Aorta (tissue), 5 donors: ENCODE results near the gene MYO3B. TPM values are rescaled to one million over a fixed set of nuclear protein-coding genes. Genes with fewer than 3 reads are reported as not detected.
A peak's percentile ranks its signal among the peaks of the same experiment; 100 is the strongest.
"Not testable (repeated sequence)": the region's sequence is repeated elsewhere in the genome, so short reads cannot be mapped to it uniquely, and the experiment has no call there.

Experiments used
- ATAC-seq: fragments of 200-7000 bp; cut with Tn5 transposase; one replicate; pipeline ENCODE4 v1.9.1; 2022; ENCODE audit warnings: moderate library complexity; ENCODE audit not compliant: low FRiP score
- DNase-seq, 2 donors: peaks; one replicate each; pipeline ENCODE4 v3.0.0-alpha.2; 2020
- H3K27ac ChIP-seq, 2 donors: one replicate each; pipeline ENCODE4 v1.5.1; 2013; ENCODE audit warnings: low read length in 2 of 2, mild to moderate bottlenecking in 2 of 2, moderate library complexity in 2 of 2, control low read depth in 1 of 2, inconsistent platforms in 1 of 2, low read depth in 1 of 2
- H3K27me3 ChIP-seq, 2 donors: one replicate each; pipeline ENCODE4 v1.6.1; 2013; ENCODE audit warnings: control low read depth in 1 of 2, low read length in 1 of 2, mild to moderate bottlenecking in 1 of 2, moderate library complexity in 1 of 2; ENCODE audit not compliant: insufficient read depth in 2 of 2, control insufficient read depth in 1 of 2
- H3K36me3 ChIP-seq, 2 donors: one replicate each; pipeline ENCODE4 v1.6.1; 2013; ENCODE audit warnings: control low read depth in 1 of 2, low read length in 1 of 2, mild to moderate bottlenecking in 1 of 2; ENCODE audit not compliant: insufficient read depth in 2 of 2, control insufficient read depth in 1 of 2
- H3K4me1 ChIP-seq, 2 donors: one replicate each; pipeline ENCODE4 v1.6.1; 2013; ENCODE audit warnings: low read length in 2 of 2, control low read depth in 1 of 2, mild to moderate bottlenecking in 1 of 2, moderate library complexity in 1 of 2; ENCODE audit not compliant: insufficient read depth in 2 of 2, control insufficient read depth in 1 of 2
- H3K4me3 ChIP-seq, 2 donors: one replicate each; pipeline ENCODE4 v1.5.1; 2013; ENCODE audit warnings: low read length in 2 of 2, control low read depth in 1 of 2, mild to moderate bottlenecking in 1 of 2
- H3K9me3 ChIP-seq: one replicate; pipeline ENCODE4 v1.6.1; 2013; ENCODE audit warnings: mild to moderate bottlenecking, low read length; ENCODE audit not compliant: control insufficient read depth
- WGBS, 2 donors: extraction: QIAGEN DNeasy Blood & Tissue Kit; methylation state at CpG; one replicate each; pipeline ENCODE4 v1.1.7; 2013; 5-methylcytosine and 5-hydroxymethylcytosine counted together
- intact Hi-C, 2 donors: fragments of 100-400 bp; cut with DNase I; formaldehyde crosslinking; loops; one replicate each; pipeline versions ENCODE4 v1.14.2 to v1.15.0; 2022
- polyA plus RNA-seq, 2 donors: library from polyadenylated mRNA; stranded (reverse); fragments of 200-250 nt; gene quantifications; one replicate each; pipeline ENCODE4 v1.2.3, GENCODE V29; 2013
- total RNA-seq, 2 donors: library from RNA; stranded (reverse); fragmentation: NEBNext Ultra II Directional; extraction: Animal tissue kit (Norgen Biotek cat#: 25700); gene quantifications; one replicate each; pipeline ENCODE4 v1.2.1, GENCODE V29; 2021
- donor health status: healthy with polysubstance abuse.
- donor health status: Bipolar disorder and iron deficiency.
- donor health status: DM: no; HTN: no; CAD: no.
- donor health status: DM: no; HTN: no; CAD: no.
- donor health status: DM: yes; HTN: yes; CAD: no.

MYO3B gene
- total and polyA plus RNA-seq, 4 donors, result 0.05 to 0.32 TPM; not detected in 2

- DNase-seq (no peak), ATAC-seq (no peak)
- Histone ChIP-seq H3K27ac (no peak overlapping the region), H3K4me1 (peaks cover 0 to 3% of the 10 kb centered on the region in 2 donors), H3K4me3 (no peak overlapping the region), H3K9me3 (no peaks in the 10 kb centered on the region), H3K27me3 (no peaks in the 10 kb centered on the region), H3K36me3 (no peaks in the 10 kb centered on the region)
- WGBS, 2 donors, result 93 to 96% methylated on average over 4 of the region's 4 CpGs
- intact Hi-C loops, result no loop called here
These were observed 355.2 kb downstream of the MYO3B start for GRCh38 chr2:170533156-170533555.

- Histone ChIP-seq H3K36me3 (no peaks in the 10 kb centered on the region), H3K27me3 (no peaks in the 10 kb centered on the region), H3K9me3 (no peaks in the 10 kb centered on the region), H3K27ac (no peak overlapping the region), H3K4me1 (peaks cover 0 to 2% of the 10 kb centered on the region in 2 donors), H3K4me3 (no peak overlapping the region)
- DNase-seq (no peak), ATAC-seq (no peak)
- intact Hi-C loops, result no loop called here
- 94 to 95% methylated on average over 4 of the region's 4 CpGs for WGBS, 2 donors
These were observed 357.6 kb downstream of the MYO3B start for GRCh38 chr2:170535552-170535951.

- no peak for ATAC-seq
These were observed 366.9 kb downstream of the MYO3B start for GRCh38 chr2:170544817-170545216.

GRCh38 chr2:170548304-170548703, 370.4 kb downstream of the MYO3B start:
- ATAC-seq (no peak), DNase-seq (no peak)
- H3K4me3 ChIP-seq, result no peak overlapping the region
- intact Hi-C loops, result no loop called here
- H3K9me3 ChIP-seq, result no peaks in the 10 kb centered on the region
- peaks cover 0 to 4% of the 10 kb centered on the region in 2 donors for H3K4me1 ChIP-seq
- no peaks in the 10 kb centered on the region for H3K36me3 ChIP-seq
- 91 to 96% methylated on average over 2 of the region's 2 CpGs for WGBS, 2 donors
- no peak overlapping the region for H3K27ac ChIP-seq
- no peaks in the 10 kb centered on the region for H3K27me3 ChIP-seq

More at GRCh38 chr2:170544817-170545216, 366.9 kb downstream of the MYO3B start:
- no peaks in the 10 kb centered on the region for H3K4me1 ChIP-seq
- no peaks in the 10 kb centered on the region for H3K27me3 ChIP-seq
- DNase-seq, result no peak
- H3K27ac ChIP-seq, result no peak overlapping the region
- intact Hi-C loops, result no loop called here
- H3K36me3 ChIP-seq, result no peaks in the 10 kb centered on the region
- no peaks in the 10 kb centered on the region for H3K9me3 ChIP-seq
- H3K4me3 ChIP-seq, result no peak overlapping the region
- 94 to 97% methylated on average over 3 of the region's 3 CpGs for WGBS, 2 donors

GRCh38 chr2:170550501-170550900, 372.6 kb downstream of the MYO3B start:
- intact Hi-C loops, result loop anchor here in 1 of 2 donors (10.0 kb wide), 1 partner anchor 46 kb away; no protein-coding TSS in a partner anchor
- H3K27ac ChIP-seq, result no peak overlapping the region
- H3K4me1 ChIP-seq, result peaks cover 0 to 6% of the 10 kb centered on the region in 2 donors
- no peaks in the 10 kb centered on the region for H3K9me3 ChIP-seq
- H3K36me3 ChIP-seq, result no peaks in the 10 kb centered on the region
- ATAC-seq (no peak), DNase-seq (no peak)
- no peak overlapping the region for H3K4me3 ChIP-seq
- 41 to 76% methylated on average over 2 of the region's 2 CpGs for whole genome bisulfite sequencing, 2 donors
- no peaks in the 10 kb centered on the region for H3K27me3 ChIP-seq

GRCh38 chr2:170551899-170552298, 374.0 kb downstream of the MYO3B start:
- not testable (repeated sequence) for ATAC-seq
- intact Hi-C loops, result loop anchor here in 1 of 2 donors (10.0 kb wide), 1 partner anchor 47 kb away; no protein-coding TSS in a partner anchor

GRCh38 chr2:170553748-170554147, 375.8 kb downstream of the MYO3B start:
- WGBS, 2 donors, result 61% methylated on average over 4 of the region's 4 CpGs
- H3K9me3 ChIP-seq, result no peaks in the 10 kb centered on the region
- no peak for ATAC-seq
- no peaks in the 10 kb centered on the region for H3K27me3 ChIP-seq
- H3K4me3 ChIP-seq, result no peak overlapping the region
- intact Hi-C loops, result loop anchor here in 1 of 2 donors (10.0 kb wide), 1 partner anchor 49 kb away; no protein-coding TSS in a partner anchor
- H3K27ac ChIP-seq, result peak overlapping the region; percentile 59 to 64
- no peaks in the 10 kb centered on the region for H3K36me3 ChIP-seq
- peaks cover 0 to 6% of the 10 kb centered on the region in 2 donors for H3K4me1 ChIP-seq
- DNase-seq, result no peak

More at GRCh38 chr2:170551899-170552298, 374.0 kb downstream of the MYO3B start:
- not testable (repeated sequence) for DNase-seq, H3K36me3 ChIP-seq, H3K4me1 ChIP-seq, H3K4me3 ChIP-seq, H3K27ac ChIP-seq, H3K9me3 ChIP-seq, H3K27me3 ChIP-seq

- ATAC-seq, result peak; percentile 81
- Histone ChIP-seq H3K4me3 (no peak overlapping the region), H3K36me3 (no peaks in the 10 kb centered on the region), H3K4me1 (peaks cover 0 to 6% of the 10 kb centered on the region in 2 donors), H3K27me3 (no peaks in the 10 kb centered on the region), H3K9me3 (no peaks in the 10 kb centered on the region), H3K27ac (peak overlapping the region; percentile 64 to 97)
- intact Hi-C loops, result loop anchor here in 1 of 2 donors (10.0 kb wide), 1 partner anchor 50 kb away; no protein-coding TSS in a partner anchor
- WGBS, 2 donors, result 4 to 6% methylated on average over 7 of the region's 7 CpGs
- DNase-seq, result peak; percentile 84 to 90
These were observed 376.5 kb downstream of the MYO3B start for GRCh38 chr2:170554278-170554955.

GRCh38 chr2:170562928-170563327, 385.0 kb downstream of the MYO3B start:
- H3K4me1 ChIP-seq, result peaks cover 0 to 8% of the 10 kb centered on the region in 2 donors
- no peaks in the 10 kb centered on the region for H3K36me3 ChIP-seq
- H3K27ac ChIP-seq, result no peak overlapping the region
- H3K4me3 ChIP-seq, result no peak overlapping the region
- no peaks in the 10 kb centered on the region for H3K9me3 ChIP-seq
- intact Hi-C loops, result loop anchor here (5.0 to 10.0 kb wide), 2 partner anchors 149 to 252 kb away; partner anchors contain the start of gene GAD1 (in 1 of the 2)
- no peaks in the 10 kb centered on the region for H3K27me3 ChIP-seq
- DNase-seq (no peak), ATAC-seq (no peak)
